NCI-H2196 (cell line): ENCODE measurements around the gene RECQL5.

Experiments used
- DNase-seq: peaks from one replicate; lab custom pipeline; 2025; ENCODE audit not compliant: unreplicated experiment; lab: John Stamatoyannopoulos, UW

The RECQL5 gene

GRCh38 chr17:75619506-75620431 is 47.2 kb downstream of the RECQL5 start:
- no peak for DNase-seq

- no peak for DNase-seq
Observed at GRCh38 chr17:75617675-75618074, 49.3 kb downstream of the RECQL5 start.

- DNase-seq: no peak
Observed at GRCh38 chr17:75617218-75617617, 49.7 kb downstream of the RECQL5 start.

GRCh38 chr17:75616521-75617122 is 50.3 kb downstream of the RECQL5 start:
- DNase-seq: no peak

GRCh38 chr17:75615301-75615700 is 51.7 kb downstream of the RECQL5 start:
- DNase-seq: no peak

- DNase-seq: no peak
Observed at GRCh38 chr17:75614556-75615270, 52.2 kb downstream of the RECQL5 start.

- no peak for DNase-seq
Observed at GRCh38 chr17:75614006-75614405, 52.9 kb downstream of the RECQL5 start.

GRCh38 chr17:75612906-75613626 is 53.9 kb downstream of the RECQL5 start:
- DNase-seq: no peak

GRCh38 chr17:75611851-75612429 is 55.0 kb downstream of the RECQL5 start:
- DNase-seq: no peak

GRCh38 chr17:75610103-75610984 is 56.6 kb downstream of the RECQL5 start:
- no peak for DNase-seq

GRCh38 chr17:75607086-75607485 is 59.9 kb downstream of the RECQL5 start:
- no peak for DNase-seq

- no peak for DNase-seq
Observed at GRCh38 chr17:75605790-75606189, 61.2 kb downstream of the RECQL5 start.

GRCh38 chr17:75604034-75604695 is 62.8 kb downstream of the RECQL5 start:
- no peak for DNase-seq

- DNase-seq: no peak
Observed at GRCh38 chr17:75603123-75603522, 63.8 kb downstream of the RECQL5 start.

- DNase-seq: no peak
Observed at GRCh38 chr17:75602644-75603043, 64.3 kb downstream of the RECQL5 start.

GRCh38 chr17:75601057-75601987 is 65.6 kb downstream of the RECQL5 start:
- peak; percentile 59 for DNase-seq

GRCh38 chr17:75596320-75597087 is 70.5 kb downstream of the RECQL5 start:
- no peak for DNase-seq
